T-helper 17 cell (primary cell): ENCODE results near the gene SPATS1. TPM values are rescaled to one million over a fixed set of nuclear protein-coding genes. Genes with fewer than 3 reads are reported as not detected.

Experiments used
- ATAC-seq: fragments of 150-1000 bp; cut with Tn5 transposase; 2 replicates; pipeline ENCODE4 v1.10.0; 2021; ENCODE audit warnings: mild to moderate bottlenecking, moderate library complexity
- DNase-seq, 3 donors: peaks; one replicate each; pipeline versions ENCODE4 v3.0.0 to v3.0.0-alpha.2; 2020 to 2021
- H3K9me3 ChIP-seq: one replicate; pipeline ENCODE4 v1.7.0; 2013; ENCODE audit warnings: low read length, mild to moderate bottlenecking; ENCODE audit not compliant: control insufficient read depth, poor library complexity, severe bottlenecking
- H3K27ac Mint-ChIP-seq: one replicate; pipeline ENCODE4 v1.8.0; 2022; ENCODE audit warnings: mild to moderate bottlenecking, moderate library complexity, mixed read lengths
- H3K27me3 Mint-ChIP-seq: one replicate; pipeline ENCODE4 v1.8.0; 2022; ENCODE audit warnings: mixed read lengths
- H3K36me3 Mint-ChIP-seq: one replicate; pipeline ENCODE4 v1.8.0; 2022; ENCODE audit warnings: low read depth, mixed read lengths
- H3K4me1 Mint-ChIP-seq: one replicate; pipeline ENCODE4 v1.8.0; 2022; ENCODE audit warnings: mild to moderate bottlenecking, mixed read lengths
- H3K4me3 Mint-ChIP-seq: one replicate; pipeline ENCODE4 v1.8.0; 2022; ENCODE audit warnings: mild to moderate bottlenecking, moderate library complexity, mixed read lengths
- total RNA-seq, 4 donors: library from RNA in 2 of 4; stranded (reverse) in 2 of 4; gene quantifications; one replicate each; pipeline ENCODE4 v1.2.3 and lab custom pipeline; 2022 to 2026

SPATS1 gene
- total RNA-seq (not detected), total RNA-seq (lab: John Stamatoyannopoulos, UW) (0 reads per million in 2 donors)

- no peaks in the 10 kb centered on the region for H3K36me3 Mint-ChIP-seq
- no peak within 1 kb of the TSS for H3K27ac Mint-ChIP-seq
- DNase-seq (no peak), ATAC-seq (no peak)
- no peak within 1 kb of the TSS for H3K4me3 Mint-ChIP-seq
- no peaks in the 10 kb centered on the region for H3K4me1 Mint-ChIP-seq
- peaks cover 46% of the 10 kb centered on the region for H3K27me3 Mint-ChIP-seq
- H3K9me3 ChIP-seq, result no peaks in the 10 kb centered on the region
Observed at GRCh38 chr6:44342489-44342888, at the start of gene SPATS1. Gene SPATS1 (plus strand): TSS chr6:44342650. CDS start chr6:44343096, 446 bp downstream.

GRCh38 chr6:44292661-44293365, 49.6 kb upstream of the SPATS1 start:
- H3K36me3 Mint-ChIP-seq, result peaks cover 2% of the 10 kb centered on the region
- H3K4me3 Mint-ChIP-seq, result no peak overlapping the region
- H3K4me1 Mint-ChIP-seq, result peaks cover 10% of the 10 kb centered on the region
- DNase-seq (no peak), ATAC-seq (no peak)
- no peak overlapping the region for H3K27ac Mint-ChIP-seq
- no peaks in the 10 kb centered on the region for H3K9me3 ChIP-seq
- H3K27me3 Mint-ChIP-seq, result peaks cover 78% of the 10 kb centered on the region

GRCh38 chr6:44294832-44295791, 47.3 kb upstream of the SPATS1 start:
- ATAC-seq, result no peak
- Mint-ChIP-seq H3K4me3 (no peak overlapping the region), H3K27ac (no peak overlapping the region), H3K4me1 (peaks cover 16% of the 10 kb centered on the region), H3K27me3 (peaks cover 75% of the 10 kb centered on the region), H3K36me3 (peaks cover 2% of the 10 kb centered on the region)
- no peak for DNase-seq
- no peaks in the 10 kb centered on the region for H3K9me3 ChIP-seq

- no peaks in the 10 kb centered on the region for H3K9me3 ChIP-seq
- DNase-seq (peak in 1 of 3 donors; percentile 38), ATAC-seq (peak; percentile 86)
- H3K36me3 Mint-ChIP-seq, result peaks cover 6% of the 10 kb centered on the region
- peak overlapping the region; percentile 66 for H3K4me3 Mint-ChIP-seq
- peaks cover 16% of the 10 kb centered on the region for H3K4me1 Mint-ChIP-seq
- no peak overlapping the region for H3K27ac Mint-ChIP-seq
- H3K27me3 Mint-ChIP-seq, result peaks cover 53% of the 10 kb centered on the region
Observed at GRCh38 chr6:44297063-44298038, 45.1 kb upstream of the SPATS1 start.

- H3K4me3 Mint-ChIP-seq, result peak overlapping the region; percentile 66
- H3K9me3 ChIP-seq, result no peaks in the 10 kb centered on the region
- H3K36me3 Mint-ChIP-seq, result peaks cover 6% of the 10 kb centered on the region
- no peak for ATAC-seq
- H3K27ac Mint-ChIP-seq, result no peak overlapping the region
- peaks cover 16% of the 10 kb centered on the region for H3K4me1 Mint-ChIP-seq
- no peak for DNase-seq
- H3K27me3 Mint-ChIP-seq, result peaks cover 48% of the 10 kb centered on the region
Observed at GRCh38 chr6:44298055-44298803, 44.2 kb upstream of the SPATS1 start.

- DNase-seq, result no peak
- Mint-ChIP-seq H3K4me1 (peaks cover 16% of the 10 kb centered on the region), H3K27ac (no peak overlapping the region), H3K27me3 (peaks cover 42% of the 10 kb centered on the region), H3K36me3 (peaks cover 6% of the 10 kb centered on the region), H3K4me3 (peak overlapping the region; percentile 56)
- no peaks in the 10 kb centered on the region for H3K9me3 ChIP-seq
- no peak for ATAC-seq
Observed at GRCh38 chr6:44298864-44299263, 43.6 kb upstream of the SPATS1 start.

GRCh38 chr6:44300292-44300823, 42.1 kb upstream of the SPATS1 start:
- ATAC-seq, result no peak
- no peak overlapping the region for H3K4me3 Mint-ChIP-seq
- no peak for DNase-seq
- peak overlapping the region; percentile 75 for H3K27ac Mint-ChIP-seq
- peaks cover 4% of the 10 kb centered on the region for H3K36me3 Mint-ChIP-seq
- H3K27me3 Mint-ChIP-seq, result peaks cover 29% of the 10 kb centered on the region
- H3K4me1 Mint-ChIP-seq, result peaks cover 16% of the 10 kb centered on the region
- no peaks in the 10 kb centered on the region for H3K9me3 ChIP-seq

GRCh38 chr6:44301106-44301505, 41.3 kb upstream of the SPATS1 start:
- no peaks in the 10 kb centered on the region for H3K9me3 ChIP-seq
- no peak for ATAC-seq
- Mint-ChIP-seq H3K36me3 (peaks cover 7% of the 10 kb centered on the region), H3K4me1 (peaks cover 16% of the 10 kb centered on the region), H3K27ac (peak overlapping the region; percentile 75), H3K27me3 (peaks cover 25% of the 10 kb centered on the region), H3K4me3 (no peak overlapping the region)
- DNase-seq, result no peak

- no peaks in the 10 kb centered on the region for H3K9me3 ChIP-seq
- peaks cover 7% of the 10 kb centered on the region for H3K36me3 Mint-ChIP-seq
- H3K27ac Mint-ChIP-seq, result no peak overlapping the region
- H3K4me3 Mint-ChIP-seq, result no peak overlapping the region
- ATAC-seq (no peak), DNase-seq (no peak)
- H3K27me3 Mint-ChIP-seq, result peaks cover 16% of the 10 kb centered on the region
- peaks cover 11% of the 10 kb centered on the region for H3K4me1 Mint-ChIP-seq
Observed at GRCh38 chr6:44301782-44302564, 40.5 kb upstream of the SPATS1 start.

- peaks cover 6% of the 10 kb centered on the region for H3K4me1 Mint-ChIP-seq
- H3K27me3 Mint-ChIP-seq, result peaks cover 12% of the 10 kb centered on the region
- no peaks in the 10 kb centered on the region for H3K9me3 ChIP-seq
- no peak for DNase-seq
- peaks cover 7% of the 10 kb centered on the region for H3K36me3 Mint-ChIP-seq
- no peak for ATAC-seq
- no peak overlapping the region for H3K4me3 Mint-ChIP-seq
- H3K27ac Mint-ChIP-seq, result no peak overlapping the region
Observed at GRCh38 chr6:44302856-44303255, 39.6 kb upstream of the SPATS1 start.

- H3K9me3 ChIP-seq, result no peaks in the 10 kb centered on the region
Observed at GRCh38 chr6:44303842-44304241, 38.6 kb upstream of the SPATS1 start.

More at GRCh38 chr6:44303842-44304241, 38.6 kb upstream of the SPATS1 start:
- ATAC-seq (no peak), DNase-seq (no peak)
- Mint-ChIP-seq H3K4me1 (peaks cover 3% of the 10 kb centered on the region), H3K36me3 (peaks cover 7% of the 10 kb centered on the region), H3K27me3 (peaks cover 4% of the 10 kb centered on the region), H3K4me3 (no peak overlapping the region), H3K27ac (no peak overlapping the region)
